Measurements from ENCODE around the gene TRAFD1.
"Not testable (repeated sequence)": the region's sequence is repeated elsewhere in the genome, so short reads cannot be mapped to it uniquely, and the experiment has no call there.

Gene TRAFD1

GRCh38 chr12:112115259-112116045 is 9.9 kb upstream of the TRAFD1 start:
- DNase-seq: peak; percentile 1

GRCh38 chr12:112116232-112117060 is 8.9 kb upstream of the TRAFD1 start:
- peak; percentile 54 for DNase-seq

- no peak for DNase-seq
These were observed 7.7 kb upstream of the TRAFD1 start for GRCh38 chr12:112117685-112118084.

GRCh38 chr12:112121780-112122565 is 3.4 kb upstream of the TRAFD1 start:
- peak; percentile 44 for DNase-seq

GRCh38 chr12:112122823-112123690 is 2.3 kb upstream of the TRAFD1 start:
- peak; percentile 15 for DNase-seq

GRCh38 chr12:112124918-112125249 is 476 bp upstream of the TRAFD1 start:
- no peak for DNase-seq

- peak; percentile 60 for DNase-seq
These were observed 659 bp downstream of the TRAFD1 start for GRCh38 chr12:112126000-112126438.

- DNase-seq: peak; percentile 26
These were observed 1.6 kb downstream of the TRAFD1 start for GRCh38 chr12:112126911-112127310.

- DNase-seq: no peak
These were observed 5.2 kb downstream of the TRAFD1 start for GRCh38 chr12:112130441-112130998.

- DNase-seq: no peak
These were observed 6.3 kb downstream of the TRAFD1 start for GRCh38 chr12:112131686-112132085.

- no peak for DNase-seq
These were observed 8.1 kb downstream of the TRAFD1 start for GRCh38 chr12:112133418-112133817.

- DNase-seq: no peak
These were observed 9.4 kb downstream of the TRAFD1 start for GRCh38 chr12:112134731-112135130.

GRCh38 chr12:112140728-112141127 is 15.4 kb downstream of the TRAFD1 start:
- DNase-seq: peak; percentile 20

GRCh38 chr12:112146123-112146522 is 20.8 kb downstream of the TRAFD1 start:
- DNase-seq: no peak

GRCh38 chr12:112148031-112148513 is 22.7 kb downstream of the TRAFD1 start:
- DNase-seq: no peak

- peak; percentile 22 for DNase-seq
These were observed 24.2 kb downstream of the TRAFD1 start for GRCh38 chr12:112149596-112149995.

GRCh38 chr12:112151766-112152541 is 26.6 kb downstream of the TRAFD1 start:
- DNase-seq: peak; percentile 46

- DNase-seq: no peak
These were observed 28.0 kb downstream of the TRAFD1 start for GRCh38 chr12:112153181-112153892.

- peak; percentile 41 for DNase-seq
These were observed 28.5 kb downstream of the TRAFD1 start for GRCh38 chr12:112153893-112154219.

GRCh38 chr12:112158461-112159145 is 33.2 kb downstream of the TRAFD1 start:
- not testable (repeated sequence) for DNase-seq

Data from activated CD8-positive, alpha-beta memory T cell treated with anti-CD3 and anti-CD28 coated beads, Interleukin-2, amount 50 U/mL, for 48 hours (primary cell).